ENCODE results near the gene LRIT1. TPM values are rescaled to one million over a fixed set of nuclear protein-coding genes. Genes with fewer than 3 reads are reported as not detected.
A peak's percentile ranks its signal among the peaks of the same experiment; 100 is the strongest.

Gene LRIT1
- total RNA-seq, 1 experiment from 2014 or later: not detected

DNA sequence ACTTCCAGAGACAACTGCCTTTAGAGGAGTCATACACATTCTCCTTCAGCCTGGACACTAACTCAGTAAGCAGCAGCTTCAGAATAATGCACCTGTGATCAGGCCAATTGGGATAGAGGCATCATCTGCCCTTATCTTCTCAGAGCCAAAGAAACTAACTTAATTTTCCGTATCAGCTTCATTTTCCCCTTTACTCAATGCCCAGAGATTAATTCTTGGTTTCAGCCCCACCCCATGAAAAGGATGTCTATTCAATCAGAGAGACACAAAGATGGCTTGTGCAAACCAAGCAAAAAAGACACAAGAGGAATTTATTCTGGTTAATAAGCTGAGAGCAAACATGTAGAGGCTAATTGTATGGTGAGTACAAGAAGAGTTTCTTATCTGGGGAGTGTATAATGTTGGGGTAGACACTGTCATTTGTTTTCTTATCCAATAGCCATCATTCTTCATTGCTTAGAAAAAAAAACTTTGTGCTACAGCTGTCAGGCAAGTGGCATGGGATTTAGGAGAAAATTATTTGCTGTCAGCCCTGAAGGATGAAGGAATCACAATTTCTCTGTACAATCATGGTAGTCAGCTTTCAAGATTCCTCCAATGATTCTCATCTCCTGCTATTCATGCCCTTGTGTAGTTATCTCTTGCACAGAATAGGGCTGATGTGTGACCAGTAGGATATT, 48.3 kb upstream of the LRIT1 start:
- no peak overlapping the region for H3K27ac ChIP-seq (ENCODE audit: low read depth, low read length)
- ChIA-PET POLR2A (no interaction called here), CTCF (no interaction called here), RAD21 (ENCODE audit: low non-redundant PET in 1 of 2, low total read pairs in 2 of 2, uncharacterized antibody in 2 of 2, unreplicated experiment in 2 of 2) (no interaction called here)
- DNase-seq (ENCODE audit: low read depth, low spot score) (no peak), ATAC-seq (no peak)
- H3K27me3 ChIP-seq (ENCODE audit: insufficient read depth, low read length): peaks cover 29% of the 10 kb centered on the region; the same call in 1 of the 2 replicates
- no peaks in the 10 kb centered on the region for H4K20me1 ChIP-seq (ENCODE audit: insufficient read depth)
- no TSS peak for BruUV-seq (replicated peaks)
- H3K79me2 ChIP-seq (ENCODE audit: insufficient read depth, low read length): no peaks in the 10 kb centered on the region
- H3K9me3 ChIP-seq (ENCODE audit: control insufficient read depth in 1 of 2, insufficient read depth in 1 of 2, low read depth in 1 of 2, low read length in 2 of 2): no peaks in the 10 kb centered on the region
- no peak overlapping the region for H3K9ac ChIP-seq (ENCODE audit: low read length)
- no peak overlapping the region for H3K4me2 ChIP-seq (ENCODE audit: low read length)
- no peak overlapping the region for H3K4me3 ChIP-seq (replicated peaks in 1 of 2; ENCODE audit: low read depth in 1 of 2, low read length in 2 of 2)
- H2AFZ ChIP-seq (ENCODE audit: low read depth, low read length, poor library complexity, severe bottlenecking): no peak overlapping the region
- TF ChIP-seq SP1 (IDR thresholded peaks at IDR 0.05; ENCODE audit: low read depth) (no peak), EZH2 (IDR thresholded peaks at IDR 0.05) (peak; percentile 58; the same call in 1 of the 2 replicates), EZH2phosphoT487 (IDR thresholded peaks at IDR 0.05; ENCODE audit: borderline replicate concordance) (peak; percentile 79; the same call in 1 of the 2 replicates)
- no peaks in the 10 kb centered on the region for H3K36me3 ChIP-seq (ENCODE audit: control insufficient read depth in 1 of 2, insufficient read depth in 2 of 2, low read length in 2 of 2)
- H3K9me2 ChIP-seq (ENCODE audit: insufficient read depth): no peaks in the 10 kb centered on the region
- no peaks in the 10 kb centered on the region for H3K4me1 ChIP-seq (ENCODE audit: control insufficient read depth in 1 of 2, insufficient read depth in 2 of 2, low read length in 2 of 2)
- intact Hi-C loops (cut with micrococcal nuclease): no loop called here

DNA sequence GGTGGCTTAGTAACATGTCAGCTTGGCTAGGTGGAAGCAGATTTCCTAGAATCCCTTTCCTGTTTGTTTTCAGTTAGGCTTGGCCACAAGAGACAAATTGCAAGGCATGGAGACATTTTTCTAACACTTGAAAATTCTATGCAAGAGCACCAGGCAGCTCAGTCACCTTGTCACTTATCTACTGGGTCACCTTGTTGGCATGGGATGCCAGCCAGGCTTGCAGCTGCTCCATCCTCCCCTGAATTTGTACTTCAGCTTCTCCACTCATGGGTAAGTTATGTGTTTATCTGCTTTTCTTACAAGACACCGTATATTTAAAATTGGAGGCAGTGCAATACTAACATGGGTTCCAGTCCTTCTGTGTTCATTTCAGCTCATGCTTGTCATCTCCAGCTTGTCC, 46.8 kb upstream of the LRIT1 start:
- Histone ChIP-seq H3K9me2 (ENCODE audit: insufficient read depth) (no peaks in the 10 kb centered on the region), H3K9ac (ENCODE audit: low read length) (no peak overlapping the region), H3K27ac (ENCODE audit: low read depth, low read length) (no peak overlapping the region), H3K9me3 (ENCODE audit: control insufficient read depth in 1 of 2, insufficient read depth in 1 of 2, low read depth in 1 of 2, low read length in 2 of 2) (no peaks in the 10 kb centered on the region), H2AFZ (ENCODE audit: low read depth, low read length, poor library complexity, severe bottlenecking) (no peak overlapping the region), H3K4me3 (replicated peaks in 1 of 2; ENCODE audit: low read depth in 1 of 2, low read length in 2 of 2) (no peak overlapping the region), H3K36me3 (ENCODE audit: control insufficient read depth in 1 of 2, insufficient read depth in 2 of 2, low read length in 2 of 2) (no peaks in the 10 kb centered on the region), H3K4me2 (ENCODE audit: low read length) (no peak overlapping the region), H3K79me2 (ENCODE audit: insufficient read depth, low read length) (no peaks in the 10 kb centered on the region), H3K4me1 (ENCODE audit: control insufficient read depth in 1 of 2, insufficient read depth in 2 of 2, low read length in 2 of 2) (no peaks in the 10 kb centered on the region), H4K20me1 (ENCODE audit: insufficient read depth) (no peaks in the 10 kb centered on the region), H3K27me3 (ENCODE audit: insufficient read depth, low read length) (peaks cover 29% of the 10 kb centered on the region; the same call in 1 of the 2 replicates)
- ATAC-seq (no peak), DNase-seq (ENCODE audit: low read depth, low spot score) (no peak)
- ChIA-PET RAD21 (ENCODE audit: low non-redundant PET in 1 of 2, low total read pairs in 2 of 2, uncharacterized antibody in 2 of 2, unreplicated experiment in 2 of 2) (no interaction called here), CTCF (no interaction called here), POLR2A (no interaction called here)
- TF ChIP-seq ELF1 (IDR thresholded peaks at IDR 0.05; ENCODE audit: borderline replicate concordance, low read depth) (no peak), FOSL1 (IDR thresholded peaks at IDR 0.05; ENCODE audit: low read depth) (no peak), ZNF274 (IDR thresholded peaks at IDR 0.05; ENCODE audit: low read depth, low read length) (no peak), CEBPB (IDR thresholded peaks at IDR 0.05; ENCODE audit: low read depth) (no peak), YY1 (IDR thresholded peaks at IDR 0.05; ENCODE audit: extremely low read depth, insufficient replicate concordance, low read depth, low read length) (no peak), SIN3A (IDR thresholded peaks at IDR 0.05; ENCODE audit: low read depth) (no peak), JUND (IDR thresholded peaks at IDR 0.05) (no peak), POLR2AphosphoS5 (IDR thresholded peaks at IDR 0.05; ENCODE audit: low read depth, low read length) (no peak), SP1 (IDR thresholded peaks at IDR 0.05; ENCODE audit: low read depth) (no peak)
- TF ChIP-seq, protein P1, sequence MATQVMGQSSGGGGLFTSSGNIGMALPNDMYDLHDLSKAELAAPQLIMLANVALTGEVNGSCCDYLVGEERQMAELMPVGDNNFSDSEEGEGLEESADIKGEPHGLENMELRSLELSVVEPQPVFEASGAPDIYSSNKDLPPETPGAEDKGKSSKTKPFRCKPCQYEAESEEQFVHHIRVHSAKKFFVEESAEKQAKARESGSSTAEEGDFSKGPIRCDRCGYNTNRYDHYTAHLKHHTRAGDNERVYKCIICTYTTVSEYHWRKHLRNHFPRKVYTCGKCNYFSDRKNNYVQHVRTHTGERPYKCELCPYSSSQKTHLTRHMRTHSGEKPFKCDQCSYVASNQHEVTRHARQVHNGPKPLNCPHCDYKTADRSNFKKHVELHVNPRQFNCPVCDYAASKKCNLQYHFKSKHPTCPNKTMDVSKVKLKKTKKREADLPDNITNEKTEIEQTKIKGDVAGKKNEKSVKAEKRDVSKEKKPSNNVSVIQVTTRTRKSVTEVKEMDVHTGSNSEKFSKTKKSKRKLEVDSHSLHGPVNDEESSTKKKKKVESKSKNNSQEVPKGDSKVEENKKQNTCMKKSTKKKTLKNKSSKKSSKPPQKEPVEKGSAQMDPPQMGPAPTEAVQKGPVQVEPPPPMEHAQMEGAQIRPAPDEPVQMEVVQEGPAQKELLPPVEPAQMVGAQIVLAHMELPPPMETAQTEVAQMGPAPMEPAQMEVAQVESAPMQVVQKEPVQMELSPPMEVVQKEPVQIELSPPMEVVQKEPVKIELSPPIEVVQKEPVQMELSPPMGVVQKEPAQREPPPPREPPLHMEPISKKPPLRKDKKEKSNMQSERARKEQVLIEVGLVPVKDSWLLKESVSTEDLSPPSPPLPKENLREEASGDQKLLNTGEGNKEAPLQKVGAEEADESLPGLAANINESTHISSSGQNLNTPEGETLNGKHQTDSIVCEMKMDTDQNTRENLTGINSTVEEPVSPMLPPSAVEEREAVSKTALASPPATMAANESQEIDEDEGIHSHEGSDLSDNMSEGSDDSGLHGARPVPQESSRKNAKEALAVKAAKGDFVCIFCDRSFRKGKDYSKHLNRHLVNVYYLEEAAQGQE (IDR thresholded peaks at IDR 0.05; ENCODE audit: low read depth): no peak
- intact Hi-C loops (cut with micrococcal nuclease): no loop called here
- BruUV-seq (replicated peaks): no TSS peak

Measured in HCT116 (cell line).